HG02610 (cell line): ENCODE data around the gene BAZ1B.
"Not testable (repeated sequence)": the region's sequence is repeated elsewhere in the genome, so short reads cannot be mapped to it uniquely, and the experiment has no call there.

Experiments used
- ATAC-seq: cut with Tn5 transposase; IDR thresholded peaks from one replicate; pipeline ENCODE4 v1.9.1; 2021; ENCODE audit warnings: mild to moderate bottlenecking, moderate library complexity; ENCODE audit not compliant: unreplicated experiment

BAZ1B gene

GRCh38 chr7:73544678-73545077, 22.6 kb upstream of the BAZ1B start:
- no peak for ATAC-seq

GRCh38 chr7:73541722-73542121, 19.6 kb upstream of the BAZ1B start:
- ATAC-seq = no peak

- no peak for ATAC-seq
Measured at GRCh38 chr7:73539709-73540108, 17.6 kb upstream of the BAZ1B start.

GRCh38 chr7:73538510-73538909, 16.4 kb upstream of the BAZ1B start:
- ATAC-seq = not testable (repeated sequence)

- ATAC-seq = no peak
Measured at GRCh38 chr7:73537051-73537450, 15.0 kb upstream of the BAZ1B start.

- no peak for ATAC-seq
Measured at GRCh38 chr7:73536479-73536878, 14.4 kb upstream of the BAZ1B start.

- not testable (repeated sequence) for ATAC-seq
Measured at GRCh38 chr7:73535918-73536317, 13.8 kb upstream of the BAZ1B start.

GRCh38 chr7:73533742-73534141, 11.6 kb upstream of the BAZ1B start:
- no peak for ATAC-seq

GRCh38 chr7:73532224-73532623, 10.1 kb upstream of the BAZ1B start:
- no peak for ATAC-seq

GRCh38 chr7:73530800-73531199, 8.7 kb upstream of the BAZ1B start:
- no peak for ATAC-seq

GRCh38 chr7:73526896-73527821, 5.1 kb upstream of the BAZ1B start:
- no peak for ATAC-seq

- not testable (repeated sequence) for ATAC-seq
Measured at GRCh38 chr7:73526158-73526494, 4.0 kb upstream of the BAZ1B start.

GRCh38 chr7:73521636-73522104, 423 bp downstream of the BAZ1B start:
- peak; percentile 43 for ATAC-seq

- peak; percentile 0 for ATAC-seq
Measured at GRCh38 chr7:73520673-73521635, 1.1 kb downstream of the BAZ1B start.

GRCh38 chr7:73519867-73520672, 2.0 kb downstream of the BAZ1B start:
- ATAC-seq = no peak

- ATAC-seq = no peak
Measured at GRCh38 chr7:73518470-73518869, 3.6 kb downstream of the BAZ1B start.

GRCh38 chr7:73517241-73517995, 4.7 kb downstream of the BAZ1B start:
- no peak for ATAC-seq

GRCh38 chr7:73515178-73515577, 6.9 kb downstream of the BAZ1B start:
- no peak for ATAC-seq

GRCh38 chr7:73512018-73512780, 9.9 kb downstream of the BAZ1B start:
- no peak for ATAC-seq
